Measurements from ENCODE around the gene LRFN2. TPM values are rescaled to one million over a fixed set of nuclear protein-coding genes. Genes with fewer than 3 reads are reported as not detected.

The LRFN2 gene
- polyA plus RNA-seq, 1 donor (not counting 4 experiments of a cell fraction or from before 2014, with no cell fraction given), result not detected

DNA sequence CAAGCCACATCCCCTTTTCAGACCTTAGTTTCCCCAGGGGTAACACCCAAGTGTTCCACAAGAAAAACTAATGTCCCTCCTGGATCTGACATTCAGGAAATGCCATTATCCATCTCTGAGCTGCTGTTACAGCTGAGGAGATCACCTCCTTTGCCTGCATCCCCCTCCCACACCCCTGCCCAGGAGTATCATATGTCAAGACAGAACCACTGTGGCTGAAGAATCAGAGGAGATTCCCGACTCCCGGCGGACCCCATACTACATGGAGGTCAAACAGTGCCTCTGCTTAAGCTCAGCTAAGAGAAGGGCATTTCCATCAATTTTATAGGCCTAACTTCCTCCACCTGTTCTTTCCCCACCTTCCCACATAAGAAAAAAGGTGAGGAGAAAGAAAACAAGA, 36.8 kb upstream of the LRFN2 start:
- no peak for FAIRE-seq
- dilution Hi-C loops (cut with MboI; ENCODE audit: extremely low pct_ligation_motif_present, low sequenced_read_pairs), result no loop called here

DNA sequence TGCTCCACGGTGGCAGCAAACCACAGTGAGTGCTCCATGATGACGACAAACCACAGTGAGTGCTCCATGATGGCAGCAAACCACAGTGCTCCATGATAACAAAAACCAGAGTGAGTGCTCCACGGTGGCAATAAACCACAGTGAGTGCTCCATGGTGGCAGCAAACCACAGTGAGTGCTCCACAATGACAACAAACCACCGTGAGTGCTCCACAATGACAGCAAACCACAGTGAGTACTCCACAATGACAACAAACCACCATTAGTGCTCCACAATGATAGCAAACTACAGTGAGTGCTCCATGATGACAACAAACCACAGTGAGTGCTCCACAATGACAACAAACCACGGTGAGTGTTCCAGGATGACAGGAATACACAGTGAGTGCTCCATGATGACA, 36.0 kb upstream of the LRFN2 start:
- no peaks in the 10 kb centered on the region for H3K36me3 ChIP-seq (ENCODE audit: control insufficient read depth in 2 of 2, extremely low read depth in 1 of 2, insufficient read depth in 2 of 2, low read length in 2 of 2)
- DNase-seq (ENCODE audit: low read depth, low spot score) (no peak), FAIRE-seq (no peak)
- dilution Hi-C loops (cut with MboI; ENCODE audit: extremely low pct_ligation_motif_present, low sequenced_read_pairs), result no loop called here
- no peaks in the 10 kb centered on the region for H3K9me1 ChIP-seq (ENCODE audit: control insufficient read depth, extremely low read depth, insufficient read depth, low read length)
- TF ChIP-seq, protein P1, sequence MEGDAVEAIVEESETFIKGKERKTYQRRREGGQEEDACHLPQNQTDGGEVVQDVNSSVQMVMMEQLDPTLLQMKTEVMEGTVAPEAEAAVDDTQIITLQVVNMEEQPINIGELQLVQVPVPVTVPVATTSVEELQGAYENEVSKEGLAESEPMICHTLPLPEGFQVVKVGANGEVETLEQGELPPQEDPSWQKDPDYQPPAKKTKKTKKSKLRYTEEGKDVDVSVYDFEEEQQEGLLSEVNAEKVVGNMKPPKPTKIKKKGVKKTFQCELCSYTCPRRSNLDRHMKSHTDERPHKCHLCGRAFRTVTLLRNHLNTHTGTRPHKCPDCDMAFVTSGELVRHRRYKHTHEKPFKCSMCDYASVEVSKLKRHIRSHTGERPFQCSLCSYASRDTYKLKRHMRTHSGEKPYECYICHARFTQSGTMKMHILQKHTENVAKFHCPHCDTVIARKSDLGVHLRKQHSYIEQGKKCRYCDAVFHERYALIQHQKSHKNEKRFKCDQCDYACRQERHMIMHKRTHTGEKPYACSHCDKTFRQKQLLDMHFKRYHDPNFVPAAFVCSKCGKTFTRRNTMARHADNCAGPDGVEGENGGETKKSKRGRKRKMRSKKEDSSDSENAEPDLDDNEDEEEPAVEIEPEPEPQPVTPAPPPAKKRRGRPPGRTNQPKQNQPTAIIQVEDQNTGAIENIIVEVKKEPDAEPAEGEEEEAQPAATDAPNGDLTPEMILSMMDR (optimal IDR thresholded peaks at IDR 0.05 in 1 of 3, IDR thresholded peaks at IDR 0.05 in 1 of 3, conservative IDR thresholded peaks at IDR 0.05 in 1 of 3; ENCODE audit: extremely low read depth in 1 of 3, insufficient read depth in 2 of 3, low read length in 3 of 3), result no peak
- no peak for TF ChIP-seq EZH2 (IDR thresholded peaks at IDR 0.05; ENCODE audit: low read length)
- no peaks in the 10 kb centered on the region for H3K4me1 ChIP-seq (ENCODE audit: control insufficient read depth, extremely low read depth, insufficient read depth, low read length)
- no peak overlapping the region for H3K27ac ChIP-seq (ENCODE audit: control insufficient read depth, insufficient read depth, low read length)
- no peaks in the 10 kb centered on the region for H3K9me3 ChIP-seq (ENCODE audit: control insufficient read depth, low read depth, low read length)
- H4K20me1 ChIP-seq (ENCODE audit: control insufficient read depth, extremely low read depth, insufficient read depth, low read length), result no peaks in the 10 kb centered on the region
- H2AFZ ChIP-seq (ENCODE audit: control insufficient read depth, low read length), result no peak overlapping the region
- H3K79me2 ChIP-seq (ENCODE audit: control insufficient read depth, insufficient read depth, low read length), result no peaks in the 10 kb centered on the region
- no peak overlapping the region for H3K4me3 ChIP-seq (ENCODE audit: control insufficient read depth in 2 of 3, extremely low read depth in 1 of 3, insufficient read depth in 2 of 3, low read depth in 1 of 3, low read length in 3 of 3)
- H3K9ac ChIP-seq (ENCODE audit: control insufficient read depth, extremely low read depth, insufficient read depth, low read length), result no peak overlapping the region
- H3K27me3 ChIP-seq (ENCODE audit: control insufficient read depth, extremely low read depth, insufficient read depth, low read length), result peaks cover 7% of the 10 kb centered on the region
- no peak overlapping the region for H3K4me2 ChIP-seq (ENCODE audit: control insufficient read depth, extremely low read depth, insufficient read depth, low read depth, low read length)

More for the DNA sequence above, 36.8 kb upstream of the LRFN2 start:
- Histone ChIP-seq H4K20me1 (ENCODE audit: control insufficient read depth, extremely low read depth, insufficient read depth, low read length) (no peaks in the 10 kb centered on the region), H3K9me3 (ENCODE audit: control insufficient read depth, low read depth, low read length) (no peaks in the 10 kb centered on the region), H3K79me2 (ENCODE audit: control insufficient read depth, insufficient read depth, low read length) (no peaks in the 10 kb centered on the region), H3K36me3 (ENCODE audit: control insufficient read depth in 2 of 2, extremely low read depth in 1 of 2, insufficient read depth in 2 of 2, low read length in 2 of 2) (no peaks in the 10 kb centered on the region), H3K4me1 (ENCODE audit: control insufficient read depth, extremely low read depth, insufficient read depth, low read length) (no peaks in the 10 kb centered on the region), H3K9ac (ENCODE audit: control insufficient read depth, extremely low read depth, insufficient read depth, low read length) (no peak overlapping the region), H3K27me3 (ENCODE audit: control insufficient read depth, extremely low read depth, insufficient read depth, low read length) (peaks cover 4% of the 10 kb centered on the region), H3K4me2 (ENCODE audit: control insufficient read depth, extremely low read depth, insufficient read depth, low read depth, low read length) (no peak overlapping the region), H2AFZ (ENCODE audit: control insufficient read depth, low read length) (no peak overlapping the region), H3K27ac (ENCODE audit: control insufficient read depth, insufficient read depth, low read length) (no peak overlapping the region), H3K4me3 (ENCODE audit: control insufficient read depth in 2 of 3, extremely low read depth in 1 of 3, insufficient read depth in 2 of 3, low read depth in 1 of 3, low read length in 3 of 3) (no peak overlapping the region), H3K9me1 (ENCODE audit: control insufficient read depth, extremely low read depth, insufficient read depth, low read length) (no peaks in the 10 kb centered on the region)
- no peak for DNase-seq (ENCODE audit: low read depth, low spot score)
- TF ChIP-seq EZH2 (IDR thresholded peaks at IDR 0.05; ENCODE audit: low read length), result no peak
- TF ChIP-seq, protein P1 (optimal IDR thresholded peaks at IDR 0.05 in 1 of 3, IDR thresholded peaks at IDR 0.05 in 1 of 3, conservative IDR thresholded peaks at IDR 0.05 in 1 of 3; ENCODE audit: extremely low read depth in 1 of 3, insufficient read depth in 2 of 3, low read length in 3 of 3), result no peak
